PFSK-1 (cell line): ENCODE data around the gene CATSPERZ.

ENCODE experiments used
- FOXP2 ChIP-seq: optimal IDR thresholded peaks from 2 replicates; pipeline ENCODE3; 2011; ENCODE audit warnings: borderline replicate concordance, control low read depth, inconsistent platforms; ENCODE audit not compliant: insufficient read depth; ENCODE audit errors: extremely low read length, extremely low read depth
- POLR2AphosphoS5 ChIP-seq: IDR thresholded peaks from 2 replicates; pipeline ENCODE4 v1.6.1; 2012; ENCODE audit warnings: low read depth, mild to moderate bottlenecking, control low read depth, low read length, moderate library complexity
- SIN3A ChIP-seq: IDR thresholded peaks from 2 replicates; pipeline ENCODE4 v1.6.1; 2012; ENCODE audit warnings: mild to moderate bottlenecking, low read length, moderate library complexity, borderline replicate concordance; ENCODE audit not compliant: insufficient read depth
- TAF1 ChIP-seq: IDR thresholded peaks from 2 replicates; pipeline ENCODE4 v1.6.1; 2012; ENCODE audit warnings: low read length, control low read depth, borderline replicate concordance; ENCODE audit not compliant: insufficient read depth
- TF ChIP-seq, protein P1 (sequence below), 2 experiments: IDR thresholded peaks; 2 replicates each; pipeline versions ENCODE4 v1.6.1 to v1.8.0; 2011 to 2012; ENCODE audit warnings: low read depth in 2 of 2, low read length in 2 of 2, control low read depth in 1 of 2, inconsistent platforms in 1 of 2, mild to moderate bottlenecking in 1 of 2, moderate library complexity in 1 of 2; ENCODE audit not compliant: insufficient read depth in 1 of 2

The CATSPERZ gene

GRCh38 chr11:64252003-64252872 lies 47.9 kb upstream of the CATSPERZ start:
- no peak for TF ChIP-seq FOXP2
- TF ChIP-seq TAF1, result peak; percentile 50; the same call in 1 of the 2 replicates
- peak; percentile 48; the same call in 1 of the 2 replicates for TF ChIP-seq SIN3A
- TF ChIP-seq, protein P1, sequence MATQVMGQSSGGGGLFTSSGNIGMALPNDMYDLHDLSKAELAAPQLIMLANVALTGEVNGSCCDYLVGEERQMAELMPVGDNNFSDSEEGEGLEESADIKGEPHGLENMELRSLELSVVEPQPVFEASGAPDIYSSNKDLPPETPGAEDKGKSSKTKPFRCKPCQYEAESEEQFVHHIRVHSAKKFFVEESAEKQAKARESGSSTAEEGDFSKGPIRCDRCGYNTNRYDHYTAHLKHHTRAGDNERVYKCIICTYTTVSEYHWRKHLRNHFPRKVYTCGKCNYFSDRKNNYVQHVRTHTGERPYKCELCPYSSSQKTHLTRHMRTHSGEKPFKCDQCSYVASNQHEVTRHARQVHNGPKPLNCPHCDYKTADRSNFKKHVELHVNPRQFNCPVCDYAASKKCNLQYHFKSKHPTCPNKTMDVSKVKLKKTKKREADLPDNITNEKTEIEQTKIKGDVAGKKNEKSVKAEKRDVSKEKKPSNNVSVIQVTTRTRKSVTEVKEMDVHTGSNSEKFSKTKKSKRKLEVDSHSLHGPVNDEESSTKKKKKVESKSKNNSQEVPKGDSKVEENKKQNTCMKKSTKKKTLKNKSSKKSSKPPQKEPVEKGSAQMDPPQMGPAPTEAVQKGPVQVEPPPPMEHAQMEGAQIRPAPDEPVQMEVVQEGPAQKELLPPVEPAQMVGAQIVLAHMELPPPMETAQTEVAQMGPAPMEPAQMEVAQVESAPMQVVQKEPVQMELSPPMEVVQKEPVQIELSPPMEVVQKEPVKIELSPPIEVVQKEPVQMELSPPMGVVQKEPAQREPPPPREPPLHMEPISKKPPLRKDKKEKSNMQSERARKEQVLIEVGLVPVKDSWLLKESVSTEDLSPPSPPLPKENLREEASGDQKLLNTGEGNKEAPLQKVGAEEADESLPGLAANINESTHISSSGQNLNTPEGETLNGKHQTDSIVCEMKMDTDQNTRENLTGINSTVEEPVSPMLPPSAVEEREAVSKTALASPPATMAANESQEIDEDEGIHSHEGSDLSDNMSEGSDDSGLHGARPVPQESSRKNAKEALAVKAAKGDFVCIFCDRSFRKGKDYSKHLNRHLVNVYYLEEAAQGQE (IDR thresholded peaks at IDR 0.05; ENCODE audit: insufficient read depth in 1 of 2, low read depth in 2 of 2, low read length in 2 of 2), result no peak
- TF ChIP-seq POLR2AphosphoS5, result peak; percentile 84; the same call in 1 of the 2 replicates

DNA sequence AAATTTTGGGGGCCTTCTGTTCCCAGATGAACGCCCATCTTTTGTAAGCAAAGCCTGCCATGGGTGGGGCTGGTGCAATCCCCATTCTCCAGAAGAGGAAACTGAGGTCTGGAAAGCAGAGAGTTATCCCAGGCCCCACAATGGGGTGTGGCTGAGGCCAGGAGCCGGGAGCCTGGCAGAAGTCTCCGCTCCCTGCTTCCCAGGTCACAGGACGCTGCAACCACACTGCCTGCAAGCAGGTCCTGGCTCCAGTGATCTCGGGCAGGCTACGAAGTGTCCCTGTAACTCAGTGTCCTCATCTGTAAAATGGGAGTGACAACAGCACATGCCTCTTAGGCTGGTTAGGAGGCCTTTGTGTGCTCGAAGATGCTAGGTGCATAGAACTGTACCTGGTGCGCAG lies 47.1 kb upstream of the CATSPERZ start:
- TF ChIP-seq SIN3A (no peak), FOXP2 (no peak), TAF1 (no peak), POLR2AphosphoS5 (no peak)
- TF ChIP-seq, protein P1 (IDR thresholded peaks at IDR 0.05; ENCODE audit: insufficient read depth in 1 of 2, low read depth in 2 of 2, low read length in 2 of 2), result no peak

DNA sequence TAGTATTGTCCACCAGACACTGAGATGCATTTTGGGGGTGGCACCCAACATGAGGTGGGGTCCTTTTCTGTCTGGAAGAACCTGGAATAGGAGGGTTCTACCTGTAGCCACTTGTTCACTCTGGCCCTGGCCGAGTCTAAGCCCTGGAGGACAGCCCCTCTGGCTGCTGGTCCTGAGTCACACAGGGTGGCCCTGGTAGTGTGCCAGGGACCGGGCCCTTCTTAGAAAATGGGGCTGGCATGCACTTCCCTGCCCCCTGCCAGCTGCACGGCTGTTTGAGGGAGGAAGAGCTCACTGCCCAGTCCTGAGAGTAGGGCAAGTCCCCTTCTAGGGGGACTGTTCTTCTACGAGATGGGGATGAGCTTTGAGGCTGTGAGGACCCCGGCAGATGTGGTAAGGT lies 46.7 kb upstream of the CATSPERZ start:
- TF ChIP-seq POLR2AphosphoS5, result no peak
- TF ChIP-seq, protein P1 (IDR thresholded peaks at IDR 0.05; ENCODE audit: insufficient read depth in 1 of 2, low read depth in 2 of 2, low read length in 2 of 2), result no peak
- TF ChIP-seq TAF1, result no peak
- no peak for TF ChIP-seq FOXP2
- TF ChIP-seq SIN3A, result no peak

- TF ChIP-seq TAF1, result no peak
- no peak for TF ChIP-seq POLR2AphosphoS5
- no peak for TF ChIP-seq SIN3A
- TF ChIP-seq, protein P1 (IDR thresholded peaks at IDR 0.05; ENCODE audit: insufficient read depth in 1 of 2, low read depth in 2 of 2, low read length in 2 of 2), result no peak
- no peak for TF ChIP-seq FOXP2
Measured at GRCh38 chr11:64254326-64254725, 45.8 kb upstream of the CATSPERZ start.
